DOHH2 (cell line): Measurements from ENCODE around the gene ZSCAN2.

Experiments
- CTCF ChIP-seq: fragments of 200-600 bp; sonication (generic); IDR thresholded peaks from one replicate; pipeline ENCODE4 v1.5.1; 2014; ENCODE audit warnings: antibody characterized with exemption, mild to moderate bottlenecking, low read depth, low read length; ENCODE audit not compliant: poor library complexity, severe bottlenecking
- EZH2phosphoT487 ChIP-seq: fragments of 200-600 bp; sonication (generic); IDR thresholded peaks from 2 replicates; pipeline ENCODE4 v1.6.1; 2017; ENCODE audit warnings: borderline replicate concordance, mild to moderate bottlenecking, antibody characterized with exemption, low read length, moderate library complexity, mixed read lengths

GRCh38 chr15:84597296-84597695 is 3.5 kb upstream of the ZSCAN2 start:
- TF ChIP-seq CTCF: no peak
- no peak for TF ChIP-seq EZH2phosphoT487
